CD4-positive, CD25-positive, alpha-beta regulatory T cell (primary cell): ENCODE results near the gene RBMXL2. TPM values are rescaled to one million over a fixed set of nuclear protein-coding genes. Genes with fewer than 3 reads are reported as not detected.

Experiments used
- ATAC-seq, 2 donors: fragments of 150-1000 bp; cut with Tn5 transposase; one replicate each; pipeline ENCODE4 v1.10.0; 2021; ENCODE audit warnings: low read depth in 2 of 2, moderate number of reproducible peaks in 2 of 2, moderate library complexity in 1 of 2
- DNase-seq, 3 donors: peaks; one replicate each; pipeline versions ENCODE4 v3.0.0 to v3.0.0-alpha.2; 2012 to 2022; ENCODE audit warnings: mixed read lengths in 1 of 3
- H3K27ac ChIP-seq: one replicate; pipeline ENCODE4 v1.7.0; 2013; ENCODE audit warnings: mild to moderate bottlenecking, low read length; ENCODE audit not compliant: insufficient read depth, poor library complexity, severe bottlenecking
- H3K27me3 ChIP-seq: one replicate; pipeline ENCODE4 v1.7.0; 2013; ENCODE audit warnings: low read length; ENCODE audit not compliant: control insufficient read depth, insufficient read depth
- H3K36me3 ChIP-seq: one replicate; pipeline ENCODE4 v1.7.0; 2013; ENCODE audit warnings: mild to moderate bottlenecking, low read length, moderate library complexity; ENCODE audit not compliant: control insufficient read depth, insufficient read depth
- H3K4me1 ChIP-seq: 2 replicates; pipeline ENCODE4 v1.7.0; 2013; ENCODE audit warnings: mild to moderate bottlenecking, low read length; ENCODE audit not compliant: insufficient read depth, control insufficient read depth, poor library complexity, severe bottlenecking
- H3K4me3 ChIP-seq: one replicate; pipeline ENCODE4 v1.7.0; 2013; ENCODE audit warnings: low read depth, mild to moderate bottlenecking, low read length, moderate library complexity
- H3K9me3 ChIP-seq, 2 experiments: 1 replicate in 1 of 2; 2 replicates in 1 of 2; pipeline ENCODE4 v1.7.0; 2013; ENCODE audit warnings: low read length in 2 of 2, mild to moderate bottlenecking in 1 of 2, moderate library complexity in 1 of 2; ENCODE audit not compliant: control insufficient read depth in 2 of 2
- H3K27ac Mint-ChIP-seq, 3 donors: one replicate each; pipeline ENCODE4 v1.8.0; 2020 to 2022; ENCODE audit warnings: mild to moderate bottlenecking in 3 of 3, mixed read lengths in 3 of 3, moderate library complexity in 2 of 3
- H3K27me3 Mint-ChIP-seq: one replicate; pipeline ENCODE4 v1.8.0; 2022; ENCODE audit warnings: mild to moderate bottlenecking, mixed read lengths
- H3K36me3 Mint-ChIP-seq: one replicate; pipeline ENCODE4 v1.8.0; 2020; ENCODE audit warnings: mixed read lengths
- H3K4me1 Mint-ChIP-seq, 4 donors: one replicate each; pipeline ENCODE4 v1.8.0; 2020 to 2022; ENCODE audit warnings: mixed read lengths in 4 of 4, mild to moderate bottlenecking in 1 of 4
- H3K4me3 Mint-ChIP-seq, 4 donors: one replicate each; pipeline ENCODE4 v1.8.0; 2020 to 2022; ENCODE audit warnings: mild to moderate bottlenecking in 4 of 4, mixed read lengths in 4 of 4, moderate library complexity in 3 of 4
- H3K9me3 Mint-ChIP-seq, 7 donors: one replicate each; pipeline ENCODE4 v1.8.0; 2020 to 2022; ENCODE audit warnings: mixed read lengths in 7 of 7, mild to moderate bottlenecking in 3 of 7, moderate library complexity in 2 of 7
- polyA plus RNA-seq, 4 donors: library from polyadenylated mRNA; unstranded; fragments of 300-500 nt; fragmentation: Illumina TruSeq; gene quantifications; one replicate each; pipeline ENCODE4 v1.2.3, GENCODE V29; 2021
- total RNA-seq: library from RNA; stranded (reverse); gene quantifications from one replicate; pipeline ENCODE4 v1.2.3, GENCODE V29; 2022

RBMXL2 gene
- total and polyA plus RNA-seq, 5 donors from 2014 or later = not detected

GRCh38 chr11:7115780-7116179 is 27.0 kb downstream of the RBMXL2 start:
- no peak for ATAC-seq
- Histone ChIP-seq H3K27me3 (peaks cover 13% of the 10 kb centered on the region), H3K36me3 (no peaks in the 10 kb centered on the region), H3K4me1 (no peaks in the 10 kb centered on the region), H3K4me3 (no peak overlapping the region), H3K27ac (no peak overlapping the region), H3K9me3 (no peaks in the 10 kb centered on the region)
- no peak for DNase-seq
- no peaks in the 10 kb centered on the region for H3K36me3 Mint-ChIP-seq
- no peak overlapping the region for H3K4me3 Mint-ChIP-seq
- no peaks in the 10 kb centered on the region for H3K4me1 Mint-ChIP-seq
- H3K27me3 Mint-ChIP-seq = peaks cover 7% of the 10 kb centered on the region
- H3K27ac Mint-ChIP-seq = no peak overlapping the region
- H3K9me3 Mint-ChIP-seq = no peaks in the 10 kb centered on the region

- no peak overlapping the region for H3K27ac Mint-ChIP-seq
- Histone ChIP-seq H3K4me1 (no peaks in the 10 kb centered on the region), H3K36me3 (no peaks in the 10 kb centered on the region), H3K4me3 (no peak overlapping the region), H3K9me3 (no peaks in the 10 kb centered on the region), H3K27me3 (peaks cover 12% of the 10 kb centered on the region), H3K27ac (no peak overlapping the region)
- no peak for ATAC-seq
- H3K27me3 Mint-ChIP-seq = peaks cover 7% of the 10 kb centered on the region
- no peaks in the 10 kb centered on the region for H3K36me3 Mint-ChIP-seq
- H3K9me3 Mint-ChIP-seq = no peaks in the 10 kb centered on the region
- no peak for DNase-seq
- no peaks in the 10 kb centered on the region for H3K4me1 Mint-ChIP-seq
- no peak overlapping the region for H3K4me3 Mint-ChIP-seq
These were observed 27.6 kb downstream of the RBMXL2 start for GRCh38 chr11:7116370-7116769.

- DNase-seq (no peak), ATAC-seq (no peak)
- no peak overlapping the region for H3K4me3 ChIP-seq
- no peaks in the 10 kb centered on the region for H3K36me3 ChIP-seq
- Mint-ChIP-seq H3K27ac (no peak overlapping the region), H3K4me3 (no peak overlapping the region), H3K4me1 (no peaks in the 10 kb centered on the region), H3K36me3 (no peaks in the 10 kb centered on the region), H3K9me3 (peaks cover 0 to 3% (median 0%) of the 10 kb centered on the region in 7 donors), H3K27me3 (peaks cover 15% of the 10 kb centered on the region)
- no peaks in the 10 kb centered on the region for H3K9me3 ChIP-seq
- H3K4me1 ChIP-seq = no peaks in the 10 kb centered on the region
- no peak overlapping the region for H3K27ac ChIP-seq
- peaks cover 7% of the 10 kb centered on the region for H3K27me3 ChIP-seq
These were observed 49.3 kb downstream of the RBMXL2 start for GRCh38 chr11:7138051-7138450.

Other genes with a start within 250 kb of the RBMXL2 start
- gene OR10A5, start 243.3 kb upstream of the RBMXL2 start, total RNA-seq = not detected
- not detected for gene OR10A5, start 243.3 kb upstream of the RBMXL2 start, polyA plus RNA-seq
- gene OR10A2, start 225.9 kb upstream of the RBMXL2 start, total RNA-seq = not detected
- gene OR10A2, start 225.9 kb upstream of the RBMXL2 start, polyA plus RNA-seq = not detected
- not detected for gene OR10A4, start 212.4 kb upstream of the RBMXL2 start, total RNA-seq
- gene OR10A4, start 212.4 kb upstream of the RBMXL2 start, polyA plus RNA-seq = not detected
- gene OR2D2, start 196.5 kb upstream of the RBMXL2 start, total RNA-seq = not detected
- not detected for gene OR2D2, start 196.5 kb upstream of the RBMXL2 start, polyA plus RNA-seq
- gene OR2D3, start 168.0 kb upstream of the RBMXL2 start, total RNA-seq = not detected
- gene OR2D3, start 168.0 kb upstream of the RBMXL2 start, polyA plus RNA-seq = not detected
- gene ZNF215, start 162.6 kb upstream of the RBMXL2 start, total RNA-seq = 0.15 TPM
- under 1 TPM in 1 of 4 donors, not detected in 3; 0.23 TPM for gene ZNF215, start 162.6 kb upstream of the RBMXL2 start, polyA plus RNA-seq
- not detected for gene ZNF214, start 68.7 kb upstream of the RBMXL2 start, total RNA-seq
- not detected for gene ZNF214, start 68.7 kb upstream of the RBMXL2 start, polyA plus RNA-seq
- gene NLRP14, start 68.5 kb upstream of the RBMXL2 start, total RNA-seq = not detected
- not detected for gene NLRP14, start 68.5 kb upstream of the RBMXL2 start, polyA plus RNA-seq
- gene SYT9, start 162.9 kb downstream of the RBMXL2 start, total RNA-seq = not detected
- under 1 TPM in 1 of 4 donors, not detected in 3; 0.10 TPM for gene SYT9, start 162.9 kb downstream of the RBMXL2 start, polyA plus RNA-seq